ENCODE data around the gene MYO16.

Gene MYO16

GRCh38 chr13:109162248-109163036 lies 533.0 kb downstream of the MYO16 start:
- no peak for DNase-seq (ENCODE audit: insufficient read length, low spot score)
- no peak for FAIRE-seq

- FAIRE-seq: no peak
- DNase-seq (ENCODE audit: insufficient read length, low spot score): no peak
Observed at GRCh38 chr13:109163037-109163379, 533.6 kb downstream of the MYO16 start.

GRCh38 chr13:109165417-109165904 lies 536.0 kb downstream of the MYO16 start:
- no peak for FAIRE-seq

GRCh38 chr13:109166804-109167203 lies 537.4 kb downstream of the MYO16 start:
- FAIRE-seq: no peak
- no peak for DNase-seq (ENCODE audit: insufficient read length, low spot score)

More at GRCh38 chr13:109165417-109165904, 536.0 kb downstream of the MYO16 start:
- DNase-seq (ENCODE audit: insufficient read length, low spot score): no peak

GRCh38 chr13:109172136-109172535 lies 542.7 kb downstream of the MYO16 start:
- DNase-seq (ENCODE audit: insufficient read length, low spot score): no peak
- FAIRE-seq: no peak

GRCh38 chr13:109175666-109176065 lies 546.3 kb downstream of the MYO16 start:
- FAIRE-seq: no peak

GRCh38 chr13:109180905-109181425 lies 551.6 kb downstream of the MYO16 start:
- DNase-seq (ENCODE audit: insufficient read length, low spot score): peak; percentile 47
- FAIRE-seq: peak; percentile 13

More at GRCh38 chr13:109175666-109176065, 546.3 kb downstream of the MYO16 start:
- DNase-seq (ENCODE audit: insufficient read length, low spot score): no peak

- no peak for FAIRE-seq
- peak; percentile 11 for DNase-seq (ENCODE audit: insufficient read length, low spot score)
Observed at GRCh38 chr13:109182777-109183465, 553.5 kb downstream of the MYO16 start.

GRCh38 chr13:109191413-109191812 lies 562.0 kb downstream of the MYO16 start:
- DNase-seq (ENCODE audit: insufficient read length, low spot score): no peak
- no peak for FAIRE-seq

- FAIRE-seq (no peak), DNase-seq (ENCODE audit: insufficient read length, low spot score) (no peak)
Observed at GRCh38 chr13:109192306-109192705, 562.9 kb downstream of the MYO16 start.

GRCh38 chr13:109196948-109197347 lies 567.5 kb downstream of the MYO16 start:
- no peak for DNase-seq (ENCODE audit: insufficient read length, low spot score)
- FAIRE-seq: no peak

GRCh38 chr13:109198585-109198984 lies 569.2 kb downstream of the MYO16 start:
- no peak for FAIRE-seq

GRCh38 chr13:109199280-109199679 lies 569.9 kb downstream of the MYO16 start:
- DNase-seq (ENCODE audit: insufficient read length, low spot score): no peak
- no peak for FAIRE-seq

More at GRCh38 chr13:109198585-109198984, 569.2 kb downstream of the MYO16 start:
- no peak for DNase-seq (ENCODE audit: insufficient read length, low spot score)

GRCh38 chr13:109200556-109200955 lies 571.1 kb downstream of the MYO16 start:
- DNase-seq (ENCODE audit: insufficient read length, low spot score): no peak

GRCh38 chr13:109203587-109203986 lies 574.2 kb downstream of the MYO16 start:
- DNase-seq (ENCODE audit: insufficient read length, low spot score): no peak
- no peak for FAIRE-seq

More at GRCh38 chr13:109200556-109200955, 571.1 kb downstream of the MYO16 start:
- no peak for FAIRE-seq

GRCh38 chr13:109204252-109204651 lies 574.8 kb downstream of the MYO16 start:
- FAIRE-seq (no peak), DNase-seq (ENCODE audit: insufficient read length, low spot score) (no peak)

- no peak for FAIRE-seq
Observed at GRCh38 chr13:109204657-109205056, 575.2 kb downstream of the MYO16 start.

GRCh38 chr13:109205315-109205714 lies 575.9 kb downstream of the MYO16 start:
- FAIRE-seq: no peak
- no peak for DNase-seq (ENCODE audit: insufficient read length, low spot score)

More at GRCh38 chr13:109204657-109205056, 575.2 kb downstream of the MYO16 start:
- DNase-seq (ENCODE audit: insufficient read length, low spot score): no peak

- DNase-seq (ENCODE audit: insufficient read length, low spot score): no peak
- no peak for FAIRE-seq
Observed at GRCh38 chr13:109206616-109207015, 577.2 kb downstream of the MYO16 start.

- DNase-seq (ENCODE audit: insufficient read length, low spot score) (no peak), FAIRE-seq (no peak)
Observed at GRCh38 chr13:109207622-109208021, 578.2 kb downstream of the MYO16 start.

- no peak for FAIRE-seq
- no peak for DNase-seq (ENCODE audit: insufficient read length, low spot score)
Observed at GRCh38 chr13:109208522-109208921, 579.1 kb downstream of the MYO16 start.

All from HTR-8/SVneo (cell line).